SW 1271 (cell line): ENCODE results near the gene ALKBH5.

ENCODE experiments used
- DNase-seq, 2 experiments: peaks; one replicate each; lab custom pipeline; 2025; lab: John Stamatoyannopoulos, UW

Gene ALKBH5

DNA sequence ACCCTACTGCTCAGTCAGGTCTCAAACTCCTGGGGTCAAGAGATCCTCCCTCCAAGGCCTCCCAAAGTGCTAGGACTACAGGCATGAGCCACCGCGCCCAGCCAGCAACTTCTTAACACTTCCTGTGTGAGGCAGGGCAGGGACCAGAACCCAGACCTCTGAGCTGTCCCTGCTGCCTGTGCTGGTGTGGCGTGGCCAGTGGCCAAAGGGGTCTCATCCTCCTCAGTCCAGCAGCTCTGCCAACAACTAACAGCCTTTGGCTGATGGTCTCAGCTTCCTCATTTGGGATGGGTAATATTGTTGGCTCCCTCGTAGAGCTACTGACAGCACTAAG lies 40.4 kb downstream of the ALKBH5 start:
- no peak for DNase-seq

DNA sequence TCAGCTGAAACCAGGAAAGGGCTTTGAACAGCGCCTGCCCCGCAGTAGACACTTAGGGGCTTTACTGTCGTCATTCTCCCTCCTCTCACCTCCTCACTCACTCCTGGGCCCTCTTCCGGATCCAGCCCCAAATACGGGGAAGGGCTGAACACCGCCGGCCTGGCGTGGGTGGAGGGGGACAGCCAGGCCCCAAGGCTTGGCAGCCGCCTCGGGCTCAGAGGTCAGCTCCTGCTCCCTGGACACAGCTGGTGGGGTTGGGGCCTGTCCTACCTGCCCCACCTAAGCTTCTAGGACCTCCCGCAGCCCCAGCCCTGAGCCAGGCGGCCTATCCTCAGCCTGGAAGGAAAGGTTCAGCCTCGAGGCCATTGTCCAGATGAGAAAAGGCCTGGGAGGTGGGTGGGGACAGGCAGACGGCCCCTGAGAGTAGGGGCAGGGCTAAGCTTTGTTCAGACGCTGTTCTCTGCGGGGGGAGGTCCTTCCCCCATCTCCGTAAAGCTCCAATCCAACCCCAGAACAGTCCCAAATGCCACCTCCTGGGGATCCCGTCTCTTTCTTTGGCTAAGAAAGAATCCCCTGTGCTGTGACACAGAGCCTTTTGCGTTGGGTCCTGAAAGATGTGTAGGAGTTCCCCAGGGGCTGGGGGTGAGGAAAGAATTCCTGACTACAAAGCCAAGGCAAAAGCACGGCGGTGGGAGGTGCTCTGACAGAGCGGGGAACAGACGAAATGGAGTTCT lies 40.9 kb downstream of the ALKBH5 start:
- no peak for DNase-seq

DNA sequence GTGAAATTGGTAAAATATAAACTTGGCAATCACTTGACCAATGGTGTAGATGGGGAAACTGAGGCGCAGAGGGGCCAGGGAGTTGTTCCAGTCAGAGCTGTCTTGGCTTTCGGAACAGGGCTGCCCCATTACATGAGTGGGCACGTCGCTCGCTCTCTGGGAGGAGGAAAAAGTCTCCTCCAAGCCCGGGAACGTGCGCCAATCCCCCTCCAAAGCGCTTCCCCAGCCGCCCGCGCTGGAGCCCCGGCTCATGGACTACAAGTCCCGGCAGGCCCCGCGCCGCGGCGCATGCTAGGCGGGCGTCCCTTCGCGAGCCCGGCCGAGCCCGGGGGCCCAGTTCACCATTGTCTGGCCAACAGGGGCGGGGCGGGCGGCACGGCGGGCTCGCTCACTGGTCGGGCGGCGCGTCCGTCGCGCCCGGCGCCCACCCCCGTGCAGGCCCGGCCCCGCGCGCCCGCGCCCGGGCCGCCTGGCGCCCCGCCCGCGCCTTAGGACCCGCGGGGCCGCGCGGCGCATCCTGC lies 41.6 kb downstream of the ALKBH5 start, which contains the start of gene LLGL1:
TSS of gene LLGL1 (plus strand) at position 515 of the 521 bp plus-strand sequence. CDS start 48 bp downstream, outside the sequence.
- peak; percentile 91 to 94 for DNase-seq

DNA sequence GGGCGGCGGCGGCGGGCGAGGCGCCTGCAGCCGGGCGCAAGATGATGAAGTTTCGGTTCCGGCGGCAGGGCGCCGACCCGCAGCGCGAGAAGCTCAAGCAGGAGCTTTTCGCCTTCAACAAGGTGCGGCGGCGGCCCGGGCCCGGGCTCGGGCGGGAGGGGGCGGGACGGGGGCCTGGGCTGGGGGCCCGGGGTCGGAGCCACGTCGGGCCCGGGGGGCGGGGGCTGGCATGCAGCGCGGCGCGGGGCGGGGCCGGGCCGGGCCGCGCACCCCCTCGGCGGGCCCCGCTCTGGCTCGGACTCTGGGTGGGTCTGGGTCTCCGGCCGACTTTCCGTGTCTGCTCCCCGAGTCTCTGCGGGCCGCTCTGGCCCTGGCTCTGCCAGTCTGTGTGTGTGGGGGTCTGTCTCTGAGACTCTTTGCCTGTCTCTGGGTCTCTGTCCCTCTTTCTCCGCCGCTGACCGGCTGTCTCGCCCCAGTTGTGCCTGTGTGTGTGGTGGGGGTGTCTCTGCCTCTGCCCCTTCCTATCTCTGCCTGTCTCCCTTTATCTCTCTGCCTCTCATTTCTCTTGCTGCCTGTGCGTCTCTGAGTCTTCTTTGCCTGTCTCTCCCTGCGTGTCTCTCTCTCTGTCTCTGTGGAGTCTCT lies 42.1 kb downstream of the ALKBH5 start:
- DNase-seq, result no peak

DNA sequence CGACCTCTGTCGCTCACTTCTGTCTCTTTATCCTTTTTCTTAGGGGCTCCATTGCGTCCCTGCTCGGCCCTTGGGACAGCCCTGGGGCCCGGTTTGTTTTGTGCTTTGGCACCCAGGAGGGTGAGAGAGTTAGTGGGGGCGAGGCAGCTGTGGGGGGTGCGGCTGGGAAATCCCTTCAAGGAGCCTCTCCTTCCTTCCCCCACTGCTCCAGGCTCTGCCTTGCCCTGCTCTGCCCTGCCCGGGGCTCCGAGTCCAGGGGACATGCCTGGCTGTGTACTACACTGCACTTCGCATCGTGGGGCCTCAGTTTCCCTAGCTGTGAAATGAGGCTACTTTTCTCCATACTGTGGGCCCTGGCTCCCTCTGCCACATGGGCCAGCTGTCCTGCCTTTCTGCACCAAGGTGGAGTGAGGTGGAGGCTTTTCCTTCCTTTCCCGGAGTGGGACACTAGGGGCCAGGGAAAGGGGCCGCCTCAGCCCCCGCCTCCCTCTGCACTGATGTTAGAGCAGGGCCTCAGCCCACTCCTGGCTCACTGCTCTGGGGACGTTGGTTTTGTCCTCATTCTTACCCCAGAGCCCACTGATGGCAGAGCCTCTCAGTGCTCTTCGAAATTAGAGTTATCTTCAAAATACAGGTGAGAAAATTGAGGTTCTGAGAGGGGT lies 42.8 kb downstream of the ALKBH5 start:
- no peak for DNase-seq

- DNase-seq, result no peak
These were observed 44.0 kb downstream of the ALKBH5 start for GRCh38 chr17:18227635-18228034.

GRCh38 chr17:18228176-18228682 lies 44.6 kb downstream of the ALKBH5 start:
- DNase-seq, result no peak

DNA sequence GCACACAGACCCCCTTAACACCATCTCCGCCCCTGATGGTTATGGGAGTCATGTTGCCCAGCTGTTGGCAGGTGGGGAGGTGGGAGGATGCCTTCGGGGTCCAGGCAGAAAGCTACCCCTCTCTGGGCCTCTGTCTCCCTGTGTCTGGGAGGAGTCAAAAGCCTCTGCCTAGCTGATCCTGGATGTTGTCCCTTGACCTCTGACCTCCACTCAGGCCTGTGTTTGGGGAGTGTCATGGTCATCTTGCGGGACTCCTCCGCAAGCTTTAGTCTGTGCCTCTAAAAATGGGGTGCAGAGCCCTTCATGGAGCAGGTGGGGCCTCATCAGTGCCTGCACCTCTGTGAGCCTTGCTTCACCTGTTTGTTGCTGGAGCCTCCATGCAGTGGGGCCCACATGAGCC lies 45.6 kb downstream of the ALKBH5 start:
- no peak for DNase-seq

GRCh38 chr17:18229771-18230170 lies 46.1 kb downstream of the ALKBH5 start:
- DNase-seq, result no peak

GRCh38 chr17:18230288-18231141 lies 46.9 kb downstream of the ALKBH5 start:
- DNase-seq, result no peak

- no peak for DNase-seq
These were observed 47.5 kb downstream of the ALKBH5 start for GRCh38 chr17:18231164-18231563.

DNA sequence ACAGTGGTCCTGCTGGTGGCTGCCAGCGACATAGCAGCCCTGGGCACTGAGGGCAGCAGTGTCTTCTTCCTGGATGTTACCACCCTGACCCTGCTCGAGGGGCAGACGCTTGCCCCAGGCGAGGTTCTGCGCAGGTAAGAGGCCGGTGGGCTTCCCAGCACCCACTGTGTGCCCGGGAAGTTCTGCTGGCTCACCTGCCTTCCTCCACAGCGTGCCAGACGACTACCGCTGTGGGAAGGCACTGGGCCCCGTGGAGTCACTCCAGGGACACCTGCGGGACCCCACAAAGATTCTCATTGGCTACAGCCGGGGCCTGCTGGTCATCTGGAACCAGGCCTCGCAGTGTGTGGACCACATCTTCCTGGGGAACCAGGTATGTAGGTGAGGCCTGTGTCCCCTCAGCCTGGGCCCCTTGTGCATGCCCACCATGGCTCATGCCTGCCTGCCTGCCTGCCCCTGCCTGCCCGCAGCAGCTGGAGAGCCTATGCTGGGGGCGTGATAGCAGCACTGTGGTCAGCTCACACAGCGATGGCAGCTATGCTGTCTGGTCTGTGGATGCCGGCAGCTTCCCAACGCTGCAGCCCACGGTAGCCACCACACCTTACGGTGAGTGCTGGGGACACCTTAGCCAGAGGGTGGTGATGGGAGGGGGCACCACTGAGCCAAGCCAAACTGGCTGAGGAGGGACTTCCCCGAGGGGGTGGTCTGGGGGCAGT lies 50.3 kb downstream of the ALKBH5 start:
- DNase-seq, result no peak

DNA sequence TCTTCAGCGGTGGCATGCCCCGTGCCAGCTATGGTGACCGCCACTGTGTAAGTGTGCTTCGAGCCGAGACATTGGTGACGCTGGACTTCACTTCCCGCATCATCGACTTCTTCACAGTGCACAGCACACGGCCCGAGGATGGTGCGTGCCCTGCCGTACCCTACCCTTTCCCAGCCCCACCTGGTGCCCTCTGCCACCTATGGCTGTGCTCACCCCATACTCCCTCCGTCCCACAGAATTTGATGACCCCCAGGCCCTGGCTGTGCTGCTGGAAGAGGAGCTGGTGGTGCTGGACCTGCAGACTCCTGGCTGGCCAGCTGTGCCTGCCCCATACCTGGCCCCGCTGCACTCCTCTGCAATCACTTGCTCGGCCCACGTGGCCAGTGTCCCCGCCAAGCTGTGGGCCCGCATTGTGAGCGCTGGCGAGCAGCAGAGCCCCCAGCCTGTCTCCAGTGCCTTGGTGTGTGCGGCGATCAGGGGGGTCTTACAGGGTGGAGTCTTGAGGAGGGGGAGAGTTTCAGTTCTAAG lies 51.3 kb downstream of the ALKBH5 start:
- no peak for DNase-seq

DNA sequence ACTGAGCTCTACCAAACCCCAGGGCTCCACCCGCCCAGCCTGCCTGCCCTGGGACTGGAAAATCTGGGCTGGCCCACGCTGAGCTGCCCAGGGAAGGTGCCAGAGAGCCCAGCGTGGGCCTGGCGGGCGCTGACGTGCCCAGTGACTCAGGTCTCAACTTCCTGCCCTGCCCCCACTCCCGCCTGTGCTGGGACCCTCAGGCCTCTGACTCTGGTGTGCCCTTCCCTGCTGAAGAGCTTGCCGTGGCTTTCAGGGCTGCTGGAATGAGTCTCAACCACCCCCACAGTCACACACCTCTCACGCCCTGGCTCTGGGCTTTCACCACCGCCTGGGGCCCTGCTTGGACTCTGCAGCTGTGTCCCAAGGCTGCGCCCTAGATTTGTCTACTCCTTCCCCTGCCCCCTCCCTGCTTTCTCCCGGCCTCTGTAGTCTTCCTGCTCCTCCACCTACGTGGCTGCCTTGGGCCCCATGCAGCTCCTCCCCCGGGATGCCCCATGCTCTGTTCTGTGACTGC lies 52.2 kb downstream of the ALKBH5 start:
- no peak for DNase-seq

- no peak for DNase-seq
These were observed 52.9 kb downstream of the ALKBH5 start for GRCh38 chr17:18236494-18236893.

GRCh38 chr17:18237461-18237860 lies 53.8 kb downstream of the ALKBH5 start:
- no peak for DNase-seq

GRCh38 chr17:18238299-18238698 lies 54.7 kb downstream of the ALKBH5 start:
- no peak for DNase-seq

DNA sequence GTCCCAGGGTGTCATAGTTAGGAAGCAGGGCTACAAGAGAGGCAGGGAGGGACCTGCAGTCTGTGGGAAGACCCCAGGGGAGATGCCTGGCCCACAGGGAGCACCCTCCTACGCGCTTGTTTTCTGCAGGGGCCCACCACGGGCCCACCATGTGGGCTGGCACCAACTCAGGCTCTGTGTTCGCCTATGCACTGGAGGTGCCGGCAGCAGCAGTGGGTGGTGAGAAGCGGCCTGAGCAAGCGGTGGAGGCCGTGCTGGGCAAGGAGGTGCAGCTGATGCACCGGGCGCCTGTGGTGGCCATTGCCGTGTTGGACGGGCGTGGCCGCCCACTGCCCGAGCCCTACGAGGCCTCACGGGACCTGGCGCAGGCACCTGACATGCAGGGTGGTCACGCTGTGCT lies 56.8 kb downstream of the ALKBH5 start:
- no peak for DNase-seq

- no peak for DNase-seq
These were observed 57.7 kb downstream of the ALKBH5 start for GRCh38 chr17:18241229-18241871.
